Loucy (cell line): ENCODE results near the gene KDM2B.

Experiments
- EZH2phosphoT487 ChIP-seq: fragments of 200-600 bp; IDR thresholded peaks from 2 replicates; pipeline ENCODE4 v1.6.1; 2018; ENCODE audit warnings: antibody characterized with exemption, mild to moderate bottlenecking, moderate library complexity, borderline replicate concordance
- TF ChIP-seq, protein P1 (sequence below): fragments of 200-600 bp; sonication (generic); conservative IDR thresholded peaks from 2 replicates; pipeline ENCODE4 v1.5.1; 2014; ENCODE audit warnings: mild to moderate bottlenecking, antibody characterized with exemption, low read length

DNA sequence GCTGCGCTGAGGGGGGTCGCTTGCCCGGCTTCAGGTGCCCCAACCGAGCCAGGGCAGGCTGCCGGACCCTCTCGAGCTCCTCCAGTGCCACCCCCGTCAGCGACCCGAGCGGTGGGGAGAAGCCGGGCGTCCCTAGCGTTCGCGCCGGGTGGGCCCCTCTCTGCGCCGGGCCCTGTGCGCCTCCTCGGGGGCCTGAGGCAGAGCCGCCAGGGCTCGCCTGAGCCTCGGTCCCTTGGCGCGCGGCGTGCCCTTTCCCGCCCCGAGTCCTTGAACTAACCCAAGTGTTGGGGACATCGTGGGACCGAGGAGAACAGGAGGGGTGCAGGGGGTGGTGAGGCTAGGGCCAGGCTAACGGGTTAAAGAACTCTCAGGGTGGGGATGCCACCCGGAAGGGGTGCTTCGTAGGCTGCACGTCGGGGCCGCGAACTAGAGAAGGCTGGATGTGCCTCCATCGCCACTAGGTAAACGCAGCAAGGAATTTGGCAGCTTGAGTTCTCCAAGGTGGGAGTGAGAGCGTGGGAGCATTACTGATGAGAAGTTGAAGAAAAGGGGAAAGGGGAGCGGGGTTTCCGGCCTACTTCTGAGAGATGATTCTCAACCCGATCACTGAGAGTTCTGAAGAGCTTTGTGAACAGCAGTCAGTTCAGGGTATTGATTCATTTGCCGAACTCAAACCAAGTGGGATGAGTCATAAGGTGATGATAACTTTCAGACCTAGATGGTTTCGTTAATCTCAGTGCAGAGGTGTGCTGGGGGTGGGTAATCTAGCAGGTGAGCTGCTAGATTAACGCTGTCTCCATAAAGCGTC is 180.3 kb downstream of the KDM2B start:
- TF ChIP-seq, protein P1, sequence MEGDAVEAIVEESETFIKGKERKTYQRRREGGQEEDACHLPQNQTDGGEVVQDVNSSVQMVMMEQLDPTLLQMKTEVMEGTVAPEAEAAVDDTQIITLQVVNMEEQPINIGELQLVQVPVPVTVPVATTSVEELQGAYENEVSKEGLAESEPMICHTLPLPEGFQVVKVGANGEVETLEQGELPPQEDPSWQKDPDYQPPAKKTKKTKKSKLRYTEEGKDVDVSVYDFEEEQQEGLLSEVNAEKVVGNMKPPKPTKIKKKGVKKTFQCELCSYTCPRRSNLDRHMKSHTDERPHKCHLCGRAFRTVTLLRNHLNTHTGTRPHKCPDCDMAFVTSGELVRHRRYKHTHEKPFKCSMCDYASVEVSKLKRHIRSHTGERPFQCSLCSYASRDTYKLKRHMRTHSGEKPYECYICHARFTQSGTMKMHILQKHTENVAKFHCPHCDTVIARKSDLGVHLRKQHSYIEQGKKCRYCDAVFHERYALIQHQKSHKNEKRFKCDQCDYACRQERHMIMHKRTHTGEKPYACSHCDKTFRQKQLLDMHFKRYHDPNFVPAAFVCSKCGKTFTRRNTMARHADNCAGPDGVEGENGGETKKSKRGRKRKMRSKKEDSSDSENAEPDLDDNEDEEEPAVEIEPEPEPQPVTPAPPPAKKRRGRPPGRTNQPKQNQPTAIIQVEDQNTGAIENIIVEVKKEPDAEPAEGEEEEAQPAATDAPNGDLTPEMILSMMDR, result no peak
- no peak for TF ChIP-seq EZH2phosphoT487
